ENCODE data around the gene SMG9.

SMG9 gene

GRCh38 chr19:43755256-43755801 is 567 bp upstream of the SMG9 start:
- peak; percentile 88 for DNase-seq (ENCODE audit: low spot score)

GRCh38 chr19:43754253-43754502 is 584 bp downstream of the SMG9 start:
- no peak for DNase-seq (ENCODE audit: low spot score)

GRCh38 chr19:43752287-43752875 is 2.4 kb downstream of the SMG9 start:
- no peak for DNase-seq (ENCODE audit: low spot score)

GRCh38 chr19:43751466-43752220 is 3.1 kb downstream of the SMG9 start:
- DNase-seq (ENCODE audit: low spot score) = peak; percentile 43

- DNase-seq (ENCODE audit: low spot score) = no peak
Measured at GRCh38 chr19:43749898-43750297, 4.9 kb downstream of the SMG9 start.

GRCh38 chr19:43749152-43749551 is 5.6 kb downstream of the SMG9 start:
- DNase-seq (ENCODE audit: low spot score) = no peak

- DNase-seq (ENCODE audit: low spot score) = no peak
Measured at GRCh38 chr19:43748685-43749084, 6.1 kb downstream of the SMG9 start.

- DNase-seq (ENCODE audit: low spot score) = no peak
Measured at GRCh38 chr19:43748205-43748594, 6.6 kb downstream of the SMG9 start.

- no peak for DNase-seq (ENCODE audit: low spot score)
Measured at GRCh38 chr19:43747557-43748204, 7.1 kb downstream of the SMG9 start.

GRCh38 chr19:43743059-43743458 is 11.7 kb downstream of the SMG9 start:
- peak; percentile 43 for DNase-seq (ENCODE audit: low spot score)

GRCh38 chr19:43741075-43741825 is 13.5 kb downstream of the SMG9 start:
- DNase-seq (ENCODE audit: low spot score) = no peak

GRCh38 chr19:43739439-43740235 is 15.1 kb downstream of the SMG9 start:
- no peak for DNase-seq (ENCODE audit: low spot score)

- no peak for DNase-seq (ENCODE audit: low spot score)
Measured at GRCh38 chr19:43738780-43739211, 16.0 kb downstream of the SMG9 start.

- no peak for DNase-seq (ENCODE audit: low spot score)
Measured at GRCh38 chr19:43735957-43736356, 18.8 kb downstream of the SMG9 start.

GRCh38 chr19:43735013-43735412 is 19.7 kb downstream of the SMG9 start:
- no peak for DNase-seq (ENCODE audit: low spot score)

- no peak for DNase-seq (ENCODE audit: low spot score)
Measured at GRCh38 chr19:43731846-43732245, 22.9 kb downstream of the SMG9 start.

- no peak for DNase-seq (ENCODE audit: low spot score)
Measured at GRCh38 chr19:43731346-43731745, 23.4 kb downstream of the SMG9 start.

GRCh38 chr19:43729919-43730318 is 24.8 kb downstream of the SMG9 start:
- DNase-seq (ENCODE audit: low spot score) = no peak

GRCh38 chr19:43727593-43727853 is 27.2 kb downstream of the SMG9 start:
- no peak for DNase-seq (ENCODE audit: low spot score)

GRCh38 chr19:43726736-43727592 is 27.8 kb downstream of the SMG9 start:
- DNase-seq (ENCODE audit: low spot score) = no peak

- no peak for DNase-seq (ENCODE audit: low spot score)
Measured at GRCh38 chr19:43725468-43725867, 29.3 kb downstream of the SMG9 start.
